Tibial nerve (tissue), 4 donors: ENCODE measurements around the gene LRRTM4.

Experiments used
- EP300 ChIP-seq, 2 donors: sonication (generic); formaldehyde crosslinking; IDR thresholded peaks; one replicate each; pipeline ENCODE4 v1.6.1; 2017; ENCODE audit warnings: antibody characterized with exemption in 2 of 2, mild to moderate bottlenecking in 1 of 2
- POLR2A ChIP-seq, 2 donors: fragments of 450-650 bp; IDR thresholded peaks; one replicate each; pipeline ENCODE4 v1.6.1; 2017; ENCODE audit warnings: antibody characterized with exemption in 2 of 2, mild to moderate bottlenecking in 2 of 2, moderate library complexity in 2 of 2
- TF ChIP-seq, protein P1 (sequence below), 5 experiments: fragments of 200-600 bp in 3 of 5; fragments of 450-650 bp in 2 of 5; sonication (generic) in 3 of 5; IDR thresholded peaks; one replicate each; pipeline ENCODE4 v1.5.1; 2016 to 2019; ENCODE audit warnings: antibody characterized with exemption in 5 of 5, mild to moderate bottlenecking in 3 of 5, moderate library complexity in 2 of 5

DNA sequence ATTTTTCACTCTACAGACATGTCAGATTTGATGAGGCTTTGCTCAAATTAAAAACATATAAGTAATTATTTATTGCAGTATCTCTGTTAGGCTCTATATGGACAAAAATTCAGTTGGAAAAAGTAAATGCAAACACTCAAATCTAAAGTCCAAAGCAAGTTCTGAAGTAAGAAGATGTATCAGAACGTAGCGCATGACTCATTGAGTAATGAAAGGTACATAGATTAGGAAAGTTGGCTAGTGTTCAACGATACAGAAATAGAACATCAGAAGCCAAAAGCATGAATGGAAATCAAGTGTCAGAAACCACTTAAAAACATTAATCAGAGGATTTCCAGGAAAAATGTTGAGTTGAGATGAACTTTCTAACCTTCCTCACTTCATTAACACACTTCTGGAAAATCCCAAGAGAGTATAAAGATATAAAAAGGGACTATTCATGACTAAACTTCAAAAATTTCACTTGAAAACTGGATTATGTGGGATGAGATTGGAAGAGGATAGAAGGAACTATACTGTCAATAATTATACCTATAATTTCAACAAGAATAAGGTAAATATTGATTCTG lies 494.1 kb downstream of the LRRTM4 start:
- TF ChIP-seq, protein P1, sequence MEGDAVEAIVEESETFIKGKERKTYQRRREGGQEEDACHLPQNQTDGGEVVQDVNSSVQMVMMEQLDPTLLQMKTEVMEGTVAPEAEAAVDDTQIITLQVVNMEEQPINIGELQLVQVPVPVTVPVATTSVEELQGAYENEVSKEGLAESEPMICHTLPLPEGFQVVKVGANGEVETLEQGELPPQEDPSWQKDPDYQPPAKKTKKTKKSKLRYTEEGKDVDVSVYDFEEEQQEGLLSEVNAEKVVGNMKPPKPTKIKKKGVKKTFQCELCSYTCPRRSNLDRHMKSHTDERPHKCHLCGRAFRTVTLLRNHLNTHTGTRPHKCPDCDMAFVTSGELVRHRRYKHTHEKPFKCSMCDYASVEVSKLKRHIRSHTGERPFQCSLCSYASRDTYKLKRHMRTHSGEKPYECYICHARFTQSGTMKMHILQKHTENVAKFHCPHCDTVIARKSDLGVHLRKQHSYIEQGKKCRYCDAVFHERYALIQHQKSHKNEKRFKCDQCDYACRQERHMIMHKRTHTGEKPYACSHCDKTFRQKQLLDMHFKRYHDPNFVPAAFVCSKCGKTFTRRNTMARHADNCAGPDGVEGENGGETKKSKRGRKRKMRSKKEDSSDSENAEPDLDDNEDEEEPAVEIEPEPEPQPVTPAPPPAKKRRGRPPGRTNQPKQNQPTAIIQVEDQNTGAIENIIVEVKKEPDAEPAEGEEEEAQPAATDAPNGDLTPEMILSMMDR (IDR thresholded peaks at IDR 0.05), result no peak
- no peak for TF ChIP-seq POLR2A (IDR thresholded peaks at IDR 0.05)
- no peak for TF ChIP-seq EP300 (IDR thresholded peaks at IDR 0.05)
